ENCODE measurements around the gene TOP3B. TPM values are rescaled to one million over a fixed set of nuclear protein-coding genes. Genes with fewer than 3 reads are reported as not detected.
"Not testable (repeated sequence)": the region's sequence is repeated elsewhere in the genome, so short reads cannot be mapped to it uniquely, and the experiment has no call there.

TOP3B gene
- total and polyA plus RNA-seq, 4 donors = 7.4 to 37.2 (median 21.5) TPM

DNA sequence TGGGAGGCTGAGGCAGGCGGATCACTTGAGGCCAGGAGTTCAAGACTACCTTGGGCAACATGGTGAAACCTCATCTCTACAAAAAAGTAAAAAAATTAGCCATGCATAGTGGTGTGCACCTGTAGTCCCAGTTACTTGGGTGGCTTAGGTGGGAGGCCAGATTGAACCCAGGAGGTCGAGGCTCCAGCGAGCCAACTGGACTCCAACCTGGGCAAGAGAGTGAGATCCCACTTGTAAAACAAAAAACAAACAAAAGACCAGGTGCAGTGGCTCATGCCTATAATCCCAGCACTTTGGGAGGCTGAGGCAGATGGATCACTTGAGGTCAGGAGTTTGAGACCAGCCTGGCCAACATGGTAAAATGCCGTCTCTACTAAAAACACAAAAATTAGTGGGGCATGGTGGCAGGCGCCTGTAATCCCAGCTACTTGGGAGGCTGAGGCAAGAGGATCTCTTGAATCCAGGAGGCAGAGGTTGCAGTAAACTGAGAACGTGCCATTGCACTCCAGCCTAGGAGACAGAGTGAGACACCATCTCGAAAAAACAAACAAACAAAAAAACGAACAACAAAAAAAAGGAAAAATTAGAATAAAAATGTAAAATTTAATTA lies 68.4 kb downstream of the TOP3B start:
- ATAC-seq (ENCODE audit: low FRiP score); H3K4me3 ChIP-seq (ENCODE audit: low read length in 2 of 2); intact Hi-C loops (cut with DNase I); H3K27me3 ChIP-seq (ENCODE audit: control insufficient read depth in 1 of 2, insufficient read depth in 2 of 2, low read length in 1 of 2); H3K36me3 ChIP-seq (ENCODE audit: control insufficient read depth in 1 of 2, insufficient read depth in 2 of 2, low read length in 1 of 2); H3K27ac ChIP-seq (ENCODE audit: low read depth in 1 of 2, low read length in 2 of 2); H3K4me1 ChIP-seq (ENCODE audit: control insufficient read depth in 1 of 2, insufficient read depth in 2 of 2, low read length in 2 of 2); H3K9me3 ChIP-seq (ENCODE audit: control insufficient read depth, low read length): not testable (repeated sequence)
- WGBS, 2 donors = 95 to 96% methylated on average over 8 of the region's 8 CpGs
- DNase-seq = peak in 1 of 2 donors; percentile 50

DNA sequence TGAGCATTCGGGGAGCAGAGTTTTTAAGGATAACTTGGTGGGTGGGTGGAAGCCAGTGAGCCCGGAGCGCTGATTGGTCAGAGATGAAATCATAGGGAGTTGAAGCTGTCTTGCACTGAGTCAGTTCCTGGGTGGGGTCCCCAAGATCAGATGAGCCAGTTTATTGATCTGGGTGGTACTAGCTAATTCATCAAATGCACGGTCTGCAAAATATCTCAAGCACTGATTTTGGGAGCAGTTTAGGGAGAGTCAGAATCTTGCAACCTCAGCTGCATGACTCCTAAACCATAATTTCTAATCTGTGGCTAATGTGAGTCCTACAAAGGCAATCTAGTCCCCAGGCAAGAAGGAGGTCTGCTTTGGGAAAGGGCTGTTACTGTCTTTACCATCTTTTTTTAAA lies 72.2 kb downstream of the TOP3B start:
- intact Hi-C loops (cut with DNase I); H3K4me1 ChIP-seq (ENCODE audit: control insufficient read depth in 1 of 2, insufficient read depth in 2 of 2, low read length in 2 of 2); ATAC-seq (ENCODE audit: low FRiP score); H3K27ac ChIP-seq (ENCODE audit: low read depth in 1 of 2, low read length in 2 of 2); H3K36me3 ChIP-seq (ENCODE audit: control insufficient read depth in 1 of 2, insufficient read depth in 2 of 2, low read length in 1 of 2); H3K4me3 ChIP-seq (ENCODE audit: low read length in 2 of 2); H3K27me3 ChIP-seq (ENCODE audit: control insufficient read depth in 1 of 2, insufficient read depth in 2 of 2, low read length in 1 of 2); H3K9me3 ChIP-seq (ENCODE audit: control insufficient read depth, low read length): not testable (repeated sequence)
- DNase-seq = peak in 1 of 2 donors; percentile 8
- 90 to 93% methylated on average over 4 of the region's 4 CpGs for WGBS, 2 donors

DNA sequence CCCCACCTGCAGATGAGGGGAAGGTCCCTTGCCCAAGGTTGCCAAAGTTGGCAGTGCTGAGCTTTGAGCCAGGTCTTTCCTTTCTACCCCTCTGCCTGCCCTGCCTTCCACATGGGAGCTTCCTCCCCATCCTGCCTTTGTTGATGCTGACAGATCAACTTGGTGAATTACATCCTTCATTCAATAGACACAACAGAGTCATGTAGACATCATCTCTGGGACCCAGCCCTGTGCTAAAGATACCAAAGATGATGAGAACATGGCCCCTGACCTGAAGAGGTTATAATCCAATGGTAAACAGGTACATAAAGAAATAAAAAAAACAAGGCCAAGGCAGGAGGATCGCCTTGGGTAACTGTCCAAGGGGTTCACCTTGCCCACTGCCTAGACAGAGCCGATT lies 72.7 kb downstream of the TOP3B start:
- intact Hi-C loops (cut with DNase I) = no loop called here
- 93 to 97% methylated on average over 2 of the region's 2 CpGs for WGBS, 2 donors

DNA sequence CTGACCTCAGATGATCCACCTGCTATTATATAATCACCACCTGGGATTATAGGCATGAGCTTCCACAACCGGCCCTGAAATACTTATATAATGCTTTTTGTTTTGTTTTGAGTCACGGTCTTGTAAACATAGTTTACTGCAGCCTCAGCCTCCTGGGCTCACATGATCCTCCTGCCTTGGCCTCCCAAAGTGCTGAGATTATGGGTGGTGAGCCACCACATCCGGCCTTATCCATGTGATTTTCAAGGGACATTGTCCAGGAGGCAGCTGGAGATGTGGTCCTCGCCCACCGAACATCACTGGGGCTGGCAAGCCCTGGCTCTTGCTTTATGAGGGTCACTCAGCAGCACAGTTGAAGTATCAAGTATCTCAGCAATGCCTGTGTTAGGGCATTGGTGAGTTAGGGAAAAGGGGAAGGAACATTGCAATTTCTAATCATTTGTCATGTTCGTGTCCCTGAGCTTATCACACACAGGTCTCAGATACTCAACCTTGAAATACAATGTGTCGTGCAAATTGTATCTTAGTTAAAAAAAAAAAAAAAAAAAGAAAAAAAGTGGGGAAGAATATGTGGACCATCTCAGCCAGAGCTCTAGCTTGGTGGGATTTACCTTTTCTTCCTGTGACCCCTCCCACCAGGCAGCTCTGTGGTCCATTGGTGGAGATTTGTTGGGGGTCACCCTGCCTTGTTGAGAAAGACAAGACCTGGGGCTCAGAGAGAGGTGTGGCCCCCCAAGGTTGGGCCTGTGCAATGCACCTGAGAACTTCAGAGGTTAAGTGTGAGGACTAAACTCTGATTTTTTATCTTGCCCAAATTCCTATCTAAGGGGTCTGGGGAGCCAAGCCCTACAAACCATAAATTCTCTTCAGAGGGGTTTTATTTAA lies 74.7 kb downstream of the TOP3B start:
- DNase-seq (peak in 1 of 2 donors; percentile 26), ATAC-seq (ENCODE audit: low FRiP score) (no peak)
- intact Hi-C loops (cut with DNase I) = no loop called here

More for the DNA sequence above, 72.7 kb downstream of the TOP3B start:
- no peaks in the 10 kb centered on the region for H3K36me3 ChIP-seq (ENCODE audit: control insufficient read depth in 1 of 2, insufficient read depth in 2 of 2, low read length in 1 of 2)
- H3K27me3 ChIP-seq (ENCODE audit: control insufficient read depth in 1 of 2, insufficient read depth in 2 of 2, low read length in 1 of 2) = no peaks in the 10 kb centered on the region
- H3K4me1 ChIP-seq (ENCODE audit: control insufficient read depth in 1 of 2, insufficient read depth in 2 of 2, low read length in 2 of 2) = no peaks in the 10 kb centered on the region
- no peak overlapping the region for H3K27ac ChIP-seq (ENCODE audit: low read depth in 1 of 2, low read length in 2 of 2)
- no peak for ATAC-seq (ENCODE audit: low FRiP score)
- DNase-seq = peak in 1 of 2 donors; percentile 37
- H3K4me3 ChIP-seq (ENCODE audit: low read length in 2 of 2) = no peak overlapping the region
- H3K9me3 ChIP-seq (ENCODE audit: control insufficient read depth, low read length) = no peaks in the 10 kb centered on the region

More for the DNA sequence above, 74.7 kb downstream of the TOP3B start:
- H3K4me1 ChIP-seq (ENCODE audit: control insufficient read depth in 1 of 2, insufficient read depth in 2 of 2, low read length in 2 of 2) = no peaks in the 10 kb centered on the region
- H3K27ac ChIP-seq (ENCODE audit: low read depth in 1 of 2, low read length in 2 of 2) = no peak overlapping the region
- WGBS, 2 donors = 91 to 97% methylated on average over 7 of the region's 7 CpGs
- no peak overlapping the region for H3K4me3 ChIP-seq (ENCODE audit: low read length in 2 of 2)
- no peaks in the 10 kb centered on the region for H3K36me3 ChIP-seq (ENCODE audit: control insufficient read depth in 1 of 2, insufficient read depth in 2 of 2, low read length in 1 of 2)
- no peaks in the 10 kb centered on the region for H3K9me3 ChIP-seq (ENCODE audit: control insufficient read depth, low read length)
- H3K27me3 ChIP-seq (ENCODE audit: control insufficient read depth in 1 of 2, insufficient read depth in 2 of 2, low read length in 1 of 2) = no peaks in the 10 kb centered on the region

Other genes starting within 250 kb of the TOP3B start
- 1 to 10 TPM; 4.7 to 9.1 TPM for gene YPEL1, start 247.0 kb downstream of the TOP3B start, total RNA-seq
- gene YPEL1, start 247.0 kb downstream of the TOP3B start, polyA plus RNA-seq = 1 to 10 TPM; 2.0 to 4.8 TPM
- gene MAPK1, start 115.1 kb downstream of the TOP3B start, total RNA-seq = 100 to 1,000 TPM; 137 to 159 TPM
- 10 to 100 TPM; 13.6 to 16.5 TPM for gene MAPK1, start 115.1 kb downstream of the TOP3B start, polyA plus RNA-seq
- 10 to 100 TPM; 50.3 to 65.1 TPM for gene PPM1F, start 29.9 kb downstream of the TOP3B start, total RNA-seq
- gene PPM1F, start 29.9 kb downstream of the TOP3B start, polyA plus RNA-seq = 10 to 100 TPM in 1 of 2 donors, 1 to 10 TPM in 1; 5.9 to 13.8 TPM

Data from aorta (tissue), 5 donors.